Pericardium fibroblast (primary cell): ENCODE results near the gene KIF9. TPM values are rescaled to one million over a fixed set of nuclear protein-coding genes. Genes with fewer than 3 reads are reported as not detected.

Experiments used
- total RNA-seq: library from RNA; depleted of rRNA; stranded (reverse); fragments of >200 nt; gene quantifications from 2 replicates; pipeline ENCODE4 v1.2.3, GENCODE V29; 2015

Gene KIF9, protein sequence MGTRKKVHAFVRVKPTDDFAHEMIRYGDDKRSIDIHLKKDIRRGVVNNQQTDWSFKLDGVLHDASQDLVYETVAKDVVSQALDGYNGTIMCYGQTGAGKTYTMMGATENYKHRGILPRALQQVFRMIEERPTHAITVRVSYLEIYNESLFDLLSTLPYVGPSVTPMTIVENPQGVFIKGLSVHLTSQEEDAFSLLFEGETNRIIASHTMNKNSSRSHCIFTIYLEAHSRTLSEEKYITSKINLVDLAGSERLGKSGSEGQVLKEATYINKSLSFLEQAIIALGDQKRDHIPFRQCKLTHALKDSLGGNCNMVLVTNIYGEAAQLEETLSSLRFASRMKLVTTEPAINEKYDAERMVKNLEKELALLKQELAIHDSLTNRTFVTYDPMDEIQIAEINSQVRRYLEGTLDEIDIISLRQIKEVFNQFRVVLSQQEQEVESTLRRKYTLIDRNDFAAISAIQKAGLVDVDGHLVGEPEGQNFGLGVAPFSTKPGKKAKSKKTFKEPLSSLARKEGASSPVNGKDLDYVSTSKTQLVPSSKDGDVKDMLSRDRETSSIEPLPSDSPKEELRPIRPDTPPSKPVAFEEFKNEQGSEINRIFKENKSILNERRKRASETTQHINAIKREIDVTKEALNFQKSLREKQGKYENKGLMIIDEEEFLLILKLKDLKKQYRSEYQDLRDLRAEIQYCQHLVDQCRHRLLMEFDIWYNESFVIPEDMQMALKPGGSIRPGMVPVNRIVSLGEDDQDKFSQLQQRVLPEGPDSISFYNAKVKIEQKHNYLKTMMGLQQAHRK
- 3.6 and 6.0 TPM in 2 replicates for total RNA-seq

DNA sequence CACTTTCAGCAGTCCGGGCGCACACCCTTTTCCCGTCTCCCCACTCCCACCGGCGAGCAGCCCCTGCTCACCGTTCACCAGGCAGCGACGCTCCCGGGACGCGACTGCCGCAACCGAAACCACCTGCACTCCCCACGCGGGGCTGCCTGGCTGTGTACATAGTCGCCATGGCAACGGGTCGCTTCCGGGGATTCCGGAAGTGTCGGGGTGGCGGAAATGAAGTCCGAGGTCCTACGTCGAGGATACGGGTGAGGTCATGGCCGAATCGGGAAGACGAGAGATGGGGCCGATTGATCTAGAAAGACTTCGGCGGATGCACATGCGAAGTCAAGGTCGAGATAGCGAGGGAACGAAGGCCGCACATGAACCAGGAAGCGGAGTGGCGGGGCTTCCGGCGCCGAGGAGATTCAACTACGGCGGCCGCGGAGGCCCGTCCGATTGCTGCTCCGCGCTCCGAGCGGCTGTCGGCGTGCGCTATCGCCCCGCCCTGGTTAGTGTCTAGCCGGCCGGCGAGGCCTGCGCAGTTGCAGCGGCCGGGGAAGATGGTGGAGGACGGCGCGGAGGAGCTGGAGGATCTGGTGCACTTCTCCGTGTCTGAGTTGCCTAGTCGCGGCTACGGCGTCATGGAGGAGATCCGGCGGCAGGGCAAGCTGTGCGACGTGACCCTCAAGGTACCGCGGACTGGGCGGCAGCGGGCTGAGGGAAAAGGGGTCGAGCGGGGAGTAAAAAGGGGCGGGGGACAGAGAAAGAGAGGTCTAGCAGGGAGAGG, at the start of gene KIF9, which contains the start of gene KLHL18:
Gene KIF9 (minus strand): TSS at position 376 of the 769 bp plus-strand sequence. CDS start 5,425 bp downstream, outside the sequence.
Gene KLHL18 (plus strand): TSS at position 521 of the 769 bp plus-strand sequence. CDS start 22 bp downstream, at position 543.

Other genes starting within 250 kb of the KIF9 start
- gene SETD2, start 118.7 kb downstream of the KIF9 start, total RNA-seq: 21.0 and 23.8 TPM in 2 replicates
- gene KLHL18, start 145 bp upstream of the KIF9 start, total RNA-seq: 20.2 and 29.1 TPM in 2 replicates
- 14.6 and 19.0 TPM in 2 replicates for gene PTPN23, start 98.2 kb upstream of the KIF9 start, total RNA-seq
- 64.5 and 67.1 TPM in 2 replicates for gene SCAP, start 193.1 kb upstream of the KIF9 start, total RNA-seq
- 21.0 and 26.3 TPM in 2 replicates for gene ELP6, start 230.9 kb upstream of the KIF9 start, total RNA-seq